EH (cell line): ENCODE measurements around the gene COL12A1.
"Not testable (repeated sequence)": the region's sequence is repeated elsewhere in the genome, so short reads cannot be mapped to it uniquely, and the experiment has no call there.

Source experiments
- DNase-seq: peaks from one replicate; pipeline ENCODE4 v3.0.0-alpha.2; 2015; ENCODE audit warnings: low read depth

COL12A1 gene

DNA sequence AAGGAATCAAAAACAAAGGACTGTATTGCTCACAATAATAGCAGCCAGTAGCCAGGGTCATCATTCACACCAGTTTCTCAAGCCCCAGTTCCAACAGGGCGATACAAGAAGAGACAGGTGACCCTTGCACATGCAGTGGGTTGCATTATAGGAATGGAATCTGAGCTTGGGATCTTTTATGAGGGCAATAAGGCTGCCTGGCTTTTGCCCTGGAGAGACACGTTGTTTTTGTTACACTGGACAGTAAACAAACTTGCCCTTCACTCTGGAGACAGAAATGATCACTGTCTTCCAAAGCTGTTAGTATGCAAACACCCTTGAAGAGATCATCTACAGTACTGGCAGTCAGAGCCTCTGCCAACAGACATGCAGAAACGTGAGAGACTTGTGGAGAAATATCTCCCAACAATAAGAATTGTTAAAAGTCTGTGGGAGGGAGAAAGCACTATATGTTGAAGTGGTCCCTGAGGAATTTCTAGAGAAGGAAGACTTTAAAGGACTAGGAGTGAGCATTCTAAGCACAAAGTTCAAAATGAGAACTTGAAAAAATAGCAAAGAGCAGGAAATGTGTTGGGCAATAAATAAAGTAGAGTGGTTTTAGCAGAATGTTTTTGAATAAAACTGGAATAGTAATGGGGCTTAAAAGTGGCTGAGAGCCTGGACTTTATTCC is 6.2 kb upstream of the COL12A1 start:
- no peak for DNase-seq

DNA sequence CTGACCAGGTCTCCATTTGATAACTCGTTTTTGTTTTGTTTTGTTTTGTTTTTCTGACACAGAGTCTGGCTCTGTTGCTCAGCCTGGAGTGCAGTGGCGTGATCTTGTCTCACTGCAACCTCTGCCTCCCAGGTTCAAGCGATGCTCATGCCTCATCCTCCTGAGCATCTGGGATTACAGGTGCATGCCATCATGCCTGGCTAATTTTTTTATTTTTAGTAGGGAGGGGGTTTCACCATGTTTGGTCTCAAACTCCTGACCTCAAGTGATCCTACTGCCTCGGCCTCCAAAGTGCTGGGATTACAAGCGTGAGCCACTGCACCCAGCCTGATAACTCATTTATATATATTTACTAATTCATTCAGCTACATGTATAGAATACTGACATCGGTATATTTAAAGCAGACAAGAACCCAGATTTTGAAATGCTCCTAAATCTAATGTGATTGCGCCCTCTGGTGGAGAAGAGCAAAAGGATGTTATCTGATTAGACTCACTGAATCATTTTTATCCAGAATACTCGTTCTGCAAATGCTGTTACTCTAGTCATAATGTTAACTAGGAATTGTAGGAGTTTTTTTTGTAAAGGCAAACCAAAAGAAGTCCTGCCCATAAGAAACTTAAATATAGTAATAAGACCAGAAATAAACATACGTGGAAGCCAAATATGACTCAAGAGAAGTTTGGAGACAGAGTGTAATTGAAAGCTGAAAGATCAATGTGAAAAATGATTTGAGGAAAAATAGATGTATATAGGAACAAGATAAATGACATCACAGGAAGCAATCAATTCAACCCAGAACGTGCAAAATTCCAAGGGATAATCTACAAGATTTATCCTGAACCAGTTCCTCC is 5.3 kb upstream of the COL12A1 start:
- DNase-seq: peak; percentile 75

DNA sequence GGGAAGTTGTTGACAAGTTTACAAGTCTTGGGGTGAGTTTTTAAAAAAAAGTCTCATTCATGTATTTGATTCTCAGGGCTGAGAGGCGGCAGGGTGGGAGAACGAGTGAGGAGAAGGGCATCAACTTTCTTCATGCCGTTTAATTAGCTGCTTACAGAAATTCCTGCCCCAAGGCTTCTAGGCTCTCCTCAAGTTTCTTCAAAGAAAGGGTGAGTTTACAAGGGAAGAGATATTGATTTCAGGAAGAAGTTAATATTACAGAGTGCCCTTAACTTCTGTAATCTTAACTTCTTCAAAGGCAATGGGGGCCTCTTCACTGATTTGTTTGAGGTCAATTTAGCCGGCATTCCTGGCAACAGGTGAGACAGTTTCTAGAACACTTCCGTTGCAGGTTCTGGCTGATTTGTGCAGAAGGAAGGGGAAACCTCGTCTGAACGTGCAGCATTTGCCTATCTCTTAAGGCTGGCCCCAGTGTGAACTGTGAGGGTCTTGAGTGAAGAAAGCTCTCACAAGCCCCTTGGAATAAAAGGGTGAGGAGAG is 3.4 kb upstream of the COL12A1 start:
- DNase-seq: no peak

DNA sequence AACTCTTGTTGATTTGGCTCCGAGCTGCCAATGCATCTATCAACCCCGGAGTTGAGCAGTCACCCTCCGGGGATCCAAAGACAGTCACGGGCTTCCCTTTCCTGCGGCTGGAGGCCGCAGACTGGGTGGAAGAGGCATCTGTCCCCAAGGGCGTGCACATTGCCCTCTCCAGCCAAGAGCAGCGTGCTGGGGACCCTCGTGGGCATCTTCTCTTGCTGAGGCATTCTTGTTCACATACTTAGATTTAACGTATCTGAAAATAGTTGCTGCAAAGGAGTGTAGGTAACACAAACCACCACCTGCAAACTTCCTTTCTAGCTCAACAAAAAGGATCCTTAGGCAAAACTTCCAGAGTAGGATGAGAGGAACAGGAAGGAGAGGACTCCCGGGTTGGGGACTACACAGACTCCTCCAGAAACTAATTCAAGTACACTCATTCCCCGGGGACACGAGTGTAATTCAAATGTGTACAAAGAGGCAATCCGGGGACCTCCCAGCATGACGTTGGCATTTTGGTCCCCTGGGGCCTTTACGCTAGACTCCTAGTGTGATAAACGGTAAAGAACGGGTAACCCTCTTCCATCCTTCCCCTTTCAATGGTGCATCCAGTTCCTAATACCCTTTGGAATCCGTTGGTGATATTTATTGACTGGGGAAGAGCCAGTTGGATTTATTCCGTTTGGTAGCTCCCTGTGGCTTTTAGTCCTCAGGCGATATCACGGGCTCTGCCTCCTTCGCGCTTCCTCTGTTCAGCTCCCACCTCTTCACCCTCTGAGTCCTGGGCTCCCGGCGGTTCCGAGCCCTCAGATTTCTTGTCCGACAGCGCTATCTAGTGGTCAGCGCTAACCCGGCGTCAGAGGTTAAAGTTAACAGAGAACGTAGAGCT is 2.7 kb upstream of the COL12A1 start:
- peak; percentile 84 for DNase-seq

DNA sequence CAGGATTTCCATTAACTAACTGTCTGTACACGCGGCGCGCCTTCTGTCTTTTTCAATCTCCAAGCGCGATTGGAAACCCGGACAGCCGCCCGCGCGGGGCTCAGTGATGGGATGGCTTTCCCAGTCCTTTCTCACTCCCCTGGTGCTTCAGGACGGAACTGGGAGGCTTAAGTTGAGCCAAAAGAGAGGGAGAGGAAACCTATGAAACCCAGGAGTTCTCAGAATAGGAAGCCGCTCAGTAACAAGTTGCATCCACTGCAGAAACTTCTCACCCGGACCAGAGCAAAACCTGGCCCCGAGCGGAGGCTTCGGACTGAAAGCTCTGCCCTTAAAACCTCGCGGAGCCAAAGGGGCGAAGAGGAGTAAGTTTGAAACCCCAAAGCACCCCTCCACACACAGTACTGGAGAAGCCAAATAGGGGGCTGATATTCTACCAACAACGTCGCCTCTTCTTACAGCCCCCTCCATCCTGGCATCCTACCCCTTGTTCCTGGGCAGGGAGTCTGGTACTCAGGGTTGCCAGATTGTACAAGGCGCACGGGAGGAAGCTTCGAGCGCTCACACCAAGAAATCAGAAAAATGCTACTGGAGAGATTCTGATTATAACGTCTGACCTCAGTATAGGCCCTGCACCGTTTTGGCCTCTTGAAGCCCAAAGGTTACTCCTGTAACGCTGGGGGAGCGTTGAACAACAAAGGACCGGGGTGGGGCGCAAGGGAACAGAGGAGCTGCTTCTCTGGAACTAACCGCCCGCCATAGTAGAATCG is 906 bp upstream of the COL12A1 start:
- DNase-seq: peak; percentile 71

DNA sequence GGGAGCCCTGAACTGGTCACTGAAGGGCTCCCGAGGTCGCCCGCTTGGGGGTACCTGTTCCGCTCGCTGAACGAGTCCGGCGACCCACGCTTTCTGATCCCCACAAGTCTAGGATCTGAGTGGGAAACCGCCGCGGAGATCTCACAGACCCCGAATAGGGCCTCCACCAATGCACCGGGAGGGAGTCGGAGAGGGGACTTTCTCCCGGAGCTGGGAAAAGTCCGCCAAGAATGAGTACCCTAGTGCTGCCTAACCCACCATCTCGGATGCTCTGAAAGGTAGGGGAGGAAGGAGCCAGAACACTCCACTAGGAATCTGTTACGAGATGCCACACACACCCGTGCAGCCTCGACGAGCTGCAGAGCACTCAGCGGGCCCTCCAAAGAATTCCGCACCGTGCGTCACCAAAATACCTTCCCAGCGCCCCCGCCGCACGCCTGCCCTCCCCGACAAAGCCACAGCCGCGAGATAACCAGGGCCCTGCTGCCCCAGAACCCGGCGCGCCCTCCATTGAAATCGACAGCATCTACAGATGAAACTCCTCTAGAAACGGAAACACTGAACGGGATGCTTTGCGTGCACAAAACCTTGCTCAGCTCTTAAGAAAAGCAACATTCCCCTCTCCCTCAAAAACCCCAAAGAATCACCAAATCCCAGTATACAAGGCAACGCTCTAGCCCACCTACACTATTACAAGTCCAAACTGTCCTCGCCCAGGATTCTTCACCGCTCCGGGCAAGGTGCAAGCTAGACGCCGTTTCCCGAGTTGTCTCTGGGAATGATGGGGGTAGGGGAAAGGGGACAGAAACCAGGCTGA is 686 bp downstream of the COL12A1 start:
- DNase-seq: peak; percentile 89

DNA sequence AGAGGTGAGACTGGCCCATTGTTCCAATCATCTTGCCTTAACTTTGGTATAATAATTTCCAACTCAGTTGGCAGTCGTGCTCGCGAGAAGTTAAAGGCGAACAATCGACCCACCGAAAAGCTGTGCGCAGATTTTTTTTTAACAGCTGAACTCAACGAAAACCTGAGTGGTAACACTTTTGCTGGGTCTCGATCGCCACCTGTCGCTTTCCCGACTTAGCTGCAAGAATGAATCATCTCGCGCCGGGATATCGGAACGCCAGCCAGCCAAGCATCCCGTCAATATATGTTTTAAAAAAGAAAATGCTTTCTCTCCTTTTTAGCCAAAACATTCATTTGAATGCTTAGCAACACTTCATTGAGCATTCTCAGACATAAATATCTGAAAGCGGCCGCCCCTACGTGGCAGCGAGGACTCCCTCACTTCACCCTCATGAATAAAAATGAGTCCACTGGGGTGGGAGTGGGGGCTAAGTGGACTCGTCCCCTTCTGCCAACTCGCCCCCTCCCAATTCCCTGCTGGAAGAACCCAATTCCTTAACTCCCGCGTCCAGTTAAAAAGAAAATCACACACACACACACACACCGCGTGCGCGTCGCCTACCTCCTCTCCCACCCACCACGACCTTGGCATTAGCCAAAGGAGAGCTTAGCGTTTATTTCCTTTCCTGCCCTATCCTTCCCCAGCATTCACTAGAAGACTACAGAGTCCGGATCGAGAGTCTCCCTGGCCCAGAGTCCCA is 1.5 kb downstream of the COL12A1 start:
- DNase-seq: peak; percentile 94

DNA sequence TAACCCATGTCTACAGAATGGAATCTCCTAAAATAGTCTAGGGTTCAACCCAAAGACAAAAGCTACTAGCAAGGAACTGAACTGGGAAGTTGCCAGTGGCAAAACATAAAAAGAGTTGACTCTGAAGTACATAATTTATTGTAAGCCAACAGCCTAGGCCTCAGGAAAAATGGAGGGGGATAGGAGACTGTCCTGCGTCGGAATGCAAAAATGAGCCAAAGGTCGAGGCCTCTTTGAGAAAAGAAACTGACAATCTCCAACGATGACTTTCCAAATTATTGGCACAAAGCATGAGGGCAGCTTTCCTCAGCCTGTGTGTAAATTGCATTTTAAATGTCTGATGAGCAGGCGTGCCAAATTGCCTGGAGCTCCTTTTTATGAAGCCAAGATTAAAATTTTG is 2.1 kb downstream of the COL12A1 start:
- peak; percentile 83 for DNase-seq

DNA sequence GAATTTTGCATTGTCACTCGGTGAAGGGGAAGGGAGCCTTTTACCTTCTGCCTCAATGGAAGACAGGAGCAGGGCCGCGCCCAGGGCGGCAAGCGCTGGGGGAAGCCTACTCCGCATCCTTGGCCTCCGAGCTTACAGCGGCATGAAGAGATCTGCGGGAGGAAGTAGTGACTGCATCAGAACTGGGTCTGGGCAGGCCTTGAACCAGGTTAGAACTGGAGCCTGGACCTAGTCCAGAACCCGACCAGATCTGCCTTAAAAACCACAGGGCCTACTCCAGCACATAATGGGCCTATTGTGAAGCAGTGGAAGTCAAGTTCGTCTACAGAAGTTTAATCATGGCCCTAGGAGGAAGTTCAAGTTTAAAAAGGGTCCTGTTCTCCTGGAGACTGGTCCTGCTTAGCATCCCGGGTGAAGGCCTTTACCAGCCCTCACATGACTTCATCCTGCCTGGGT is 3.1 kb downstream of the COL12A1 start:
- DNase-seq: peak; percentile 23

DNA sequence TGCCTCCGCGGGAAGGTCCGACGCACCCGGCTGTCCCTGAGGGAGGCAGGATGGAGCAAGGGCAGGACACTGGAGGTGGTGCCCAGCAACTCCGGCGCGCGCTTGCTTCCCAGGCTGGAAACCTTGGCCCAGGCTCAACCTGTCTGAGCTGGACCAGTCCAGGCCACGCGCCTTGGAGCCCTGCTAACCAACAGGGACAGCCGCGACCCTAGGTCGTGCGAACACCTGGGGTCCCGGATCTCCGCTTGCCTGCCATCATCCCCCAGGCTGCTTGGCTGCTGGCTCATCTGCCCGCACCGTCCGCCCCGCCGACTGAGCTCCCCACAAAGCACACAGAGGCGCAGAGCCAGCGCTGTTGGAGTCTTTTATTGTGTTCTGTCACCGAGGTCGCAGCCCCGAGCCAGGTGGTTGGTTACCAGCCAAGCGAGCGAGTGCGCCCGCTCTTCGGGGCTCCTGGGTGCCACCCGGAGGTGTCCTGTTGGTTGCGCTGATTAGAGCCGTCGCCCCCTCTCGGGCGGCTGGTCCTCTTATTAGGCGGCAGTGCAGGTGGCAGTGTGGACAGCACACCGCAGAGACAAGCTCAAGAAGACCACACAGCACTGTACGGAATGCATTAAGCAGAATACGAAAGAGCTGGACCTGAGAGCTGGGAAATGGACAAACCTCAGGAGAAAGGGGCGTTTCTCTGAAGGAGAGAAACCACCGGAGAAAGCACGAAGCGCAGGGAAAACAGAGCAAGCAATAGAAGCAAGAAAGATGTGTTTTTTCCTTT is 3.8 kb downstream of the COL12A1 start:
- no peak for DNase-seq

DNA sequence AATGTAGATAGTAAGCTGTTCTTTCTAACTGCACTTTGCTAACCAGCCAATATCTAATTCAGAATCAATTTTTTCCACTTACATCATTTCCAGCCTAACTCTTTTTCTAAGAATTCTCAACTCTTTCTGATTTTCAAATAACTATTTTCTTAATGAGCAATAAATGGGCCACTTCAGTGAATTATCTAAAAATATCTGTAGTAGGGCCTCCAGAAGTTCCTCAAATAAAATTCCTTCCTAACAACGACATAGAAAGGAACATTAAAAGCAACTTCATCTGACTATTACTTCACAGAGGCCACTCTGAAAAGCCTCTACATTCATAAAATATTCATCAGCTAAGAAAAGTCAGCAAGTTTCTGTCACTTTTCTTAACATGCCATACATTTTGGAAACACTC is 4.8 kb downstream of the COL12A1 start:
- peak; percentile 68 for DNase-seq

DNA sequence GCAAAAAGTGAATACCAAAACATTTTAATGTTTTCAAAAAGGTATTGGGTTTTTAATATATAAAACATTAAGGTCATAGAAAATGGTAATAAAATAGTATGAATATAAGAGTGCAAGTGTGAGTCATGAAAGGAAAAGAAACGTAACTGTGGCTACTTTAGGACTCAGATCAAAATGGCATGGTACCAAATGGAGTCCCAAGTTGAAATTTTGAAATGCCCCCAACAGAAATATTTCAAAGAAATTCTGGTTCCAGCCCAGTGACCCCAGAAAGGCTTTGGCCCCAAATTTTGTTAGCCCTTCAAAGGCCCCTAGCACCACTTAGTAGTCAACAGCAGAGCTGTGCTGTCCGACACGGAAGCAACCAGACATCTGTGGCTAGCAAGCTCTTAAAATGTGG is 6.0 kb downstream of the COL12A1 start:
- peak; percentile 41 for DNase-seq

DNA sequence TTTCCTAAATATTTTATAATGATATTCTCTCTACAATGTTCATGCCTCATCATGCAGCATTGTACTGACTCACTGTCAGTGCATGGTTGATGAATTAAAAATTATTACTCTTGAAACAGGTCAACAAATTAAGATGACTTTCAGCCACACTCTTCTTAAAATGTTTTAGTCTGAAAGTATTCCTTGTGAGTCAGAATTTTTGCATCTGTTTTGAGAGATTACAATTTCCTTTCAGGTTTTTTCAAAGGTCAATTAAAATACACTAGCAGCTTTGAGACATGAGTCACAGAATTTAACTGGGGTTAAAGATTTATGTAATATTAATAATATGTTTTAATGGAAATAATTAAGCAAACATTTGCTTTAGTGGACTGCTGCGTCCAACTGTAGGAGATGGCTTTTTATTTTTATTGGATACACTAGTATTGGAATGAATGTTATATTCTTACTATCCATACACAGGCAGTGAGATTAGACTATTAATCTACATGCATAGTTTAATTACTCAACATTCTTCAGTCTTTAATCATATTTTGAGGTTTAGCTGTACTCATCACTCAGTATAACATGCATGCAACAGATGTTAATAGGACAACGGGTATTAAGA is 9.7 kb downstream of the COL12A1 start:
- DNase-seq: peak; percentile 93

DNA sequence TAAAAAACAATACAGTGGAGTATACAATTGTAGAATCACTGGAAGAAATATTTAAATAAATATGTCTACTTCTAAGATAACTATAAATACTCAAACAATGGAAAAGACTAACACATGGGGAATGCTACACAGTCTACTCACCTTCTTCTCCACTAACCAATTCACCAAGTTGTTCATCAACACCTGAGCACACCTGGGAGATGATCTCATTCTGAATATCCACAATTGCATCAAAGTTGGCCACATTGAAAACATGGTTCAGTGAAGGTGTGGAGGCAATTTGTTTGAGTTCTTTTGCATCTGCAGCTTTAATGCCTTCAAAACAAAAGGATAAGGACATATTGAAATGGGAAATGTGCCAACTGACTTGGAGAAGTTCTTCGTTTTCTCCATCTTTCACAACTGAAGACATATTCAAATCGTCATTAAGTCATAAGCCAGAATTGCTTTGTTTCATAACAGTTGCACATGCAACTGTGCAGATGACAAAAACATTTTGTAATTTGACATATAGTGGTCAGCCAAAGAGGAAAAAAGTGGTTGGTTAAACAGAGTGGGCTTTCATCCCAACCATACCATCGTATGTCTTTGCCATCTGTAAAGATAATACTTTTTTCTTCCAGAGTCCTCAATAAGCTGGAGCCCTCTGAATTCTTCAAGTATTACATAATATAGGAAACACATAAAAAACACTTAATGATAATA is 17.5 kb downstream of the COL12A1 start:
- DNase-seq: no peak

DNA sequence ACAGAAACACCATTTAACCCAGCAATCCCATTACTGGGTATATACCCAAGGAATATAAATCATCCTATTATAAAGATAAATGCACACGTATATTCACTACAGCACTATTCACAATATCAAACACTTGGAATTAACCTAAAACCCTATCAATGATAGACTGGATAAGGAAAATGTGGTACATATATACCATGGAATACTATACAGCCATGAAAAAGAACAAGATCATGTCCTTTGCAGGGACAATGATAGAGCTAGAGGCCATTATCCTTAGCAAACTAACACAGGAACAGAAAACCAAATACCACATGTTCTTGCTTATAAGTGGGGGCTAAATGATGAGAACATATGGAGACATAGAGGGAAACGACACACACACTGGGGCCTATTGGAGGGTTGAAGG is 19.3 kb downstream of the COL12A1 start:
- DNase-seq: not testable (repeated sequence)

DNA sequence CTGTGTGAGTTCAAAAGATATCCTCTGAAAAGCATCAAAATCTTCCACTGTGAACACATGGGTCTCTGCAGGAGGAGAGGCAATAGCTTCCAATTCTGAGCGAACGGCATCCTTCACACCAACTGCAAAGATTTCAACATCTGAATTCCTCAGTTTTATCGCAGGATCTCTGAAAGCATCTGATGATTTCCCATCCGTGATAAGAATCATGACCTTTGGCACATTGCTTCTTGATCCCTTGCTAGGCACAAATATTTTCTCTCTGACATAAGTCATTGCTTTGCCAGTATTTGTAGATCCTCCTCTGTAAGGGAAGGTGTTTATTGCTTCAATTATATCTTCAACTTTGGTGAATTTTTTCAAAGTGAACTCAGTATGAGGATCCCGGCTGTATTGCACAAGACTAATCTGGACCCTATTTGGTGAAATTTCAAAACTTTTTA is 22.7 kb downstream of the COL12A1 start:
- peak; percentile 98 for DNase-seq

DNA sequence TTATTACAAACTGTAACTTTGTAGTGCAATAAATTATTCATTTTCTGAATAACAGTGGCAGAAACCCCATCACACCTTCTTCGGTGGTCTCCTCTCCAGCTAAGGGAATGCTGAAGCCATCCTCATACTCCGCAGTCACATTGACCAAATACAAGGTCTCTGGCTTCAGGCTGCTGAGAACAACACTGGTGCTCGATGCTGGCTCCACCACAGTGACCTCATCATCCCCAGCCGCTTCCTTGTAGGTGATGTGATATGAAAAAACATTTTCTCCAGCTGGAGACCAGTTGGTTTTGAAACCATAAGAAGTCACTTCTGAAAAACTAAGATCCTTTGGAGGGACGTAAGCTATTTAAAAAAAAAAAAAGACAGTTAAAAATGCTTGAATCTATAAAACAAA is 25.0 kb downstream of the COL12A1 start:
- DNase-seq: no peak

DNA sequence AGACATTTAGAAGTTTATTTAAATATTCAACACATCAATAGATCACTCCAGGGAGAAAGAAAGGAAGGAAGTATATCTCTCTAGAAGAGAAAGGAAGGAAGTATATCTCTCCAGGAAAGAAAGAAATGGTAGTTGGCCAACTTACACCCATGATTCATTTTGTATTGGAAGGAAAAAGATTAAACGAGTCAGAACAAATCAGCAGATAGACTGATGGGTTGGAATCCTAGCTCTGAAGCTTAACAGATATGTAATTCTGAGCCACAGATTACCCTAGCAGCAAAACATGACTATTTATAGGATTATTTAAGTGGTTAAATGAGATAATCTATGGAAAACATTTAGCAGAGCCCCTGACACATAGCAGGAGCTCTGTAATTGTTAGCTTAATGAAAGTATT is 27.1 kb downstream of the COL12A1 start:
- no peak for DNase-seq
